Heart right ventricle (tissue), 16 donors: ENCODE measurements around the gene FEV. TPM values are rescaled to one million over a fixed set of nuclear protein-coding genes. Genes with fewer than 3 reads are reported as not detected.
"Not testable (repeated sequence)": the region's sequence is repeated elsewhere in the genome, so short reads cannot be mapped to it uniquely, and the experiment has no call there.

ENCODE experiments used
- ATAC-seq, 8 donors: fragments of 200-7000 bp; cut with Tn5 transposase; one replicate each; pipeline ENCODE4 v1.9.1; 2020; ENCODE audit warnings: mild to moderate bottlenecking in 8 of 8, moderate library complexity in 8 of 8, moderate number of reproducible peaks in 1 of 8
- DNase-seq, 2 donors: peaks; one replicate each; pipeline ENCODE4 v3.0.0-alpha.2; 2020
- H3K27ac ChIP-seq, 10 donors: fragments of 200-600 bp; sonication (generic) in 2 of 10; one replicate each; pipeline versions ENCODE4 v1.5.0 to v1.8.0; 2020 to 2022; ENCODE audit warnings: mild to moderate bottlenecking in 3 of 10
- H3K27me3 ChIP-seq, 7 donors: fragments of 200-600 bp; one replicate each; pipeline ENCODE4 v1.8.0; 2021 to 2022; ENCODE audit warnings: mild to moderate bottlenecking in 2 of 7
- H3K36me3 ChIP-seq, 9 donors: fragments of 200-600 bp; sonication (generic) in 1 of 9; one replicate each; pipeline versions ENCODE4 v1.5.0 to v1.8.0; 2020 to 2022; ENCODE audit warnings: mild to moderate bottlenecking in 2 of 9
- H3K4me1 ChIP-seq, 9 donors: fragments of 200-600 bp; sonication (generic) in 1 of 9; one replicate each; pipeline versions ENCODE4 v1.5.0 to v1.8.0; 2020 to 2022; ENCODE audit warnings: mild to moderate bottlenecking in 4 of 9
- H3K4me3 ChIP-seq, 10 donors: fragments of 200-600 bp; sonication (generic) in 2 of 10; one replicate each; pipeline versions ENCODE4 v1.5.0 to v1.8.0; 2020 to 2022; ENCODE audit warnings: mild to moderate bottlenecking in 7 of 10, moderate library complexity in 2 of 10
- H3K9me3 ChIP-seq, 11 donors: fragments of 200-600 bp in 10 of 11; sonication (generic) in 2 of 11; one replicate each; pipeline versions ENCODE4 v1.5.0 to v1.8.0; 2013 to 2022; ENCODE audit warnings: mild to moderate bottlenecking in 2 of 11, control low read depth in 1 of 11, moderate library complexity in 1 of 11
- WGBS, 2 donors: extraction: QIAGEN DNeasy Blood & Tissue Kit; methylation state at CpG; one replicate each; pipeline ENCODE4 v1.1.7; 2013; ENCODE audit warnings: inconsistent platforms in 1 of 2; 5-methylcytosine and 5-hydroxymethylcytosine counted together
- intact Hi-C, 10 donors: fragments of 100-400 bp; cut with DNase I; formaldehyde crosslinking; loops; one replicate each; pipeline versions ENCODE4 v1.11.1 to v1.14.2; 2022
- microRNA-seq, 2 donors: library from miRNA; unstranded; fragments of <30 nt; microRNA quantifications; one replicate each; pipeline ENCODE4 v1.2.0, GENCODE V29; 2021
- polyA plus RNA-seq, 2 donors: library from polyadenylated mRNA; stranded (reverse); fragments of 200-250 nt; gene quantifications; one replicate each; pipeline ENCODE4 v1.2.3, GENCODE V29; 2013
- total RNA-seq, 10 donors: library from RNA; stranded (reverse); fragmentation: NEBNext Ultra II Directional in 3 of 10; extraction: Animal tissue kit (Norgen Biotek cat#: 25700) in 3 of 10; gene quantifications; one replicate each; pipeline versions ENCODE4 v1.2.1 to v1.2.4, GENCODE V29; 2021 to 2023
- TF ChIP-seq, protein P1 (sequence below), 9 donors: fragments of 200-600 bp; sonication (generic) in 2 of 9; IDR thresholded peaks; one replicate each; pipeline versions ENCODE4 v1.5.0 to v1.8.0; 2021 to 2022; ENCODE audit warnings: antibody characterized with exemption in 9 of 9, mild to moderate bottlenecking in 5 of 9, moderate library complexity in 1 of 9
- donor health status: Arrhythmogenic right ventricular cardiomyopathy.
- donor health status: ischemic (EF 13 %, LVEDD 7.1; RV severe dilation, severe dysfunction).
- donor health status: healthy with polysubstance abuse.
- donor health status: DM: no; HTN: yes; CAD: no.
- donor health status: DM: no; HTN: no; CAD: no.
- donor health status: ischemic (EF 25% LVEDD 6.9; RV normal size, moderate dysfunction).
- donor health status: ischemic (EF 25% LVEDD 5.7; RV mildly dilated, moderate dysfunction).
- donor health status: healthy.
- donor health status: DM: yes; HTN: yes; CAD: no.
- donor health status: Ischemic cardiomyopathy.
- donor health status: ischemic (EF 35%, LVEDD 5.7; RV mildly dilated, moderate dysfunction).
- donor health status: nonischemic (EF 11% LVEDD 7.7; RV severe dilation, severe dysfunction).
- donor health status: DM: yes; HTN: yes; CAD: no.
- donor health status: PGD.
- donor health status: ischemic (EF 29% LVEDD 5.4; RV normal size, mild dysfunction).
- donor health status: nonischemic (EF 23%, LVEDD 6.1; RV moderate dilation, normal function).

Gene FEV
- total and polyA plus RNA-seq, 12 donors, result not detected

DNA sequence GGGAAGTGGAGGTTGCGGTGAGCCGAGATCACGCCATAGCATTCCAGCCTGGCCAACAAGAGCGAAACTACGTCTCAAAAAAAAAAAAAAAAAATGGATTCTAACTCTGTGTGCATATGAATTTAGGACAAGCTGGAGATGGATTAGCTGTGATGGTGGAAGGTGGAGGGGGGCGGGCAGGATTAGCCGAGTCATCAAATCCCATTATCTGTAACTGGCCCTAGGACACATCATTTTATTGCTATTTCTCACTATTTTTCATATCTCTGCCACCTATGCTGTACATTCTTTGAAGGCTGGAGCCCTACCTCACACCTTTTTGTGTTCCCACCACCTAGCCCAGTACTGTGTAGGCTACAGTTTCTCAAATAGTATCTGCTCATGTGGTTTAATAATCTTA, 32.8 kb downstream of the FEV start:
- 84 to 94% methylated on average over 7 of the region's 7 CpGs for WGBS, 2 donors
- Histone ChIP-seq H3K27ac (no peak overlapping the region), H3K36me3 (no peaks in the 10 kb centered on the region), H3K27me3 (peaks cover 0 to 91% (median 59%) of the 10 kb centered on the region in 7 donors), H3K9me3 (no peaks in the 10 kb centered on the region), H3K4me1 (no peaks in the 10 kb centered on the region), H3K4me3 (no peak overlapping the region)
- TF ChIP-seq, protein P1, sequence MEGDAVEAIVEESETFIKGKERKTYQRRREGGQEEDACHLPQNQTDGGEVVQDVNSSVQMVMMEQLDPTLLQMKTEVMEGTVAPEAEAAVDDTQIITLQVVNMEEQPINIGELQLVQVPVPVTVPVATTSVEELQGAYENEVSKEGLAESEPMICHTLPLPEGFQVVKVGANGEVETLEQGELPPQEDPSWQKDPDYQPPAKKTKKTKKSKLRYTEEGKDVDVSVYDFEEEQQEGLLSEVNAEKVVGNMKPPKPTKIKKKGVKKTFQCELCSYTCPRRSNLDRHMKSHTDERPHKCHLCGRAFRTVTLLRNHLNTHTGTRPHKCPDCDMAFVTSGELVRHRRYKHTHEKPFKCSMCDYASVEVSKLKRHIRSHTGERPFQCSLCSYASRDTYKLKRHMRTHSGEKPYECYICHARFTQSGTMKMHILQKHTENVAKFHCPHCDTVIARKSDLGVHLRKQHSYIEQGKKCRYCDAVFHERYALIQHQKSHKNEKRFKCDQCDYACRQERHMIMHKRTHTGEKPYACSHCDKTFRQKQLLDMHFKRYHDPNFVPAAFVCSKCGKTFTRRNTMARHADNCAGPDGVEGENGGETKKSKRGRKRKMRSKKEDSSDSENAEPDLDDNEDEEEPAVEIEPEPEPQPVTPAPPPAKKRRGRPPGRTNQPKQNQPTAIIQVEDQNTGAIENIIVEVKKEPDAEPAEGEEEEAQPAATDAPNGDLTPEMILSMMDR (IDR thresholded peaks at IDR 0.05), result no peak
- intact Hi-C loops, result no loop called here
- no peak for ATAC-seq
- no peak for DNase-seq

DNA sequence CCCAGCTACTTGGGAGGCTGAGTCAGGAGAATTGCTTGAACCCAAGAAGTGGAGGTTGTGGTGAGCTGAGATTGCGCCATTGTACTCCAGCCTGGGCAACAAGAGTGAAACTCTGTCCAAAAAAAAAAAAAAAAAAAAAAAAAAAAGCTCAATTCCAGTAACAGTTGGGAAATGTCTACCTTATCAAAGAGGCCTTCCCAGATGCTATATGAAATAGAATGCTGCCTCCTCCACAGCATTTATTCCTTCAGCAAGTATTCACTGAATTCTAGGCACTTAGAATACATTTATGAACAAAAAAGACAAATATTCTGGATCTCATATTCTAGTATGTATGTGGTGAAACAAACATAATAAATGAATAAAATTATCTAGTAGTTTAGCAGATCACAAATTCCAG, 38.4 kb downstream of the FEV start:
- no peaks in the 10 kb centered on the region for H3K9me3 ChIP-seq
- no peak overlapping the region for H3K4me3 ChIP-seq
- no peak for DNase-seq
- peaks cover 0 to 84% (median 47%) of the 10 kb centered on the region in 7 donors for H3K27me3 ChIP-seq
- TF ChIP-seq, protein P1 (IDR thresholded peaks at IDR 0.05), result no peak
- 83 to 94% methylated on average over 1 of the region's 1 CpG for WGBS, 2 donors
- H3K4me1 ChIP-seq, result no peaks in the 10 kb centered on the region
- no peaks in the 10 kb centered on the region for H3K36me3 ChIP-seq
- H3K27ac ChIP-seq, result no peak overlapping the region
- intact Hi-C loops, result no loop called here
- ATAC-seq, result no peak

DNA sequence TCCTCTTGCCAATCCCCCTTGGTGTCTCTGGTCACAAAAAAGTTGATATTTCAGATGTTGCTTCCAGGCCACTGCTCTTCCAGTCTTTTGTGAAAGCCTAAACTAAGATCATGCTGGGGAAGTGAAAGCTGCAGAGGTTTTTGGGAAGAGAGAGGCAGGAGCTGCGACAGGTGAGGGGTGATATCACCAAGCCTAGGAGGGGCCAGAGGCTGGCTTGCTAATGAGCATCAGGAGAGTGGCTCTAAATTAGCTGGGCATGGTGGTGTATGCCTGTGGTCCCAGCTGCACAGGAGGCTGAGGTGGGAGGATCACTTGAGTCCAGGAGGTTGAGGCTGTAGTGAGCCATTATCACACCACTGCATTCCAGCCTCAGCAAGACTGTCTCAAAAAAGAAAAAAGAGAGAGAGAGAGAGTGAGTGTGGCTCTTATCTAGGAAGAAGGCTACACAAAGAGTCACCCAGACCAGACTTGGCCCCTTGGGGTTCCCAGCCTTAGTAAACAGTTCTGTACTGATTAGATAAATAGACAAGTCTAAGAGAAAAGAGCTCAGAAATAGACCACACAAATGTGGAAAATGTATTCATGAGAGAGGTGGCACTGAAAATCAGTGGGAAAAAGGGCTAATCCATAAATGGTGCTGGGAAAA, 40.1 kb downstream of the FEV start:
- no peak for ATAC-seq
- TF ChIP-seq, protein P1 (IDR thresholded peaks at IDR 0.05), result no peak
- Histone ChIP-seq H3K4me3 (no peak overlapping the region), H3K27me3 (peaks cover 0 to 83% (median 45%) of the 10 kb centered on the region in 7 donors), H3K36me3 (no peaks in the 10 kb centered on the region), H3K4me1 (no peaks in the 10 kb centered on the region), H3K9me3 (no peaks in the 10 kb centered on the region), H3K27ac (no peak overlapping the region)
- DNase-seq, result no peak
- WGBS, 2 donors, result 82 to 91% methylated on average over 1 of the region's 1 CpG
- intact Hi-C loops, result no loop called here

DNA sequence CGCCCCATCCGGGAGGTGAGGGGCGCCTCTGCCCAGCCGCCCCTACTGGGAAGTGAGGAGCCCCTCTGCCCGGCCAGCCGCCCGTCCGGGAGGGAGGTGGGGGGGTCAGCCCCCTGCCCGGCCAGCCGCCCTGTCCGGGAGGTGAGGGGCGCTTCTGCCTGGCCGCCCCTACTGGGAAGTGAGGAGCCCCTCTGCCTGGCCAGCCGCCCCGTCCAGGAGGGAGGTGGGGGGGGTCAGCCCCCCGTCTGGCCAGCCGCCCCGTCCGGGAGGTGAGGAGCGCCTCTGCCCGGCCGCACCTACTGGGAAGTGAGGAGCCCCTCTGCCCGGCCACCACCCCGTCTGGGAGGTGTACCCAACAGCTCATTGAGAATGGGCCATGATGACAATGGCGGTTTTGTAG, 53.2 kb downstream of the FEV start:
- H3K9me3 ChIP-seq, DNase-seq, H3K36me3 ChIP-seq, H3K27ac ChIP-seq, H3K4me3 ChIP-seq, ATAC-seq, H3K4me1 ChIP-seq, intact Hi-C loops: not testable (repeated sequence)
- WGBS, 2 donors, result 94 to 96% methylated on average over 8 to 16 of the region's 25 CpGs
- H3K27me3 ChIP-seq, result peaks cover 0 to 41% (median 31%) of the 10 kb centered on the region in 7 donors

Small RNA genes within 50 kb of the gene (microRNA-seq; reads per million reads assigned to microRNA genes)
- 28.7 to 472 reads per million in 2 donors for gene MIR375

Other genes starting within 250 kb of the FEV start
- 10 to 100 TPM in 2 of 10 donors, 1 to 10 TPM in 8; 3.7 to 12.8 (median 7.1) TPM for gene CYP27A1, start 203.0 kb downstream of the FEV start, total RNA-seq
- 1 to 10 TPM; 8.9 to 9.1 TPM for gene CYP27A1, start 203.0 kb downstream of the FEV start, polyA plus RNA-seq
- gene PRKAG3, start 153.4 kb downstream of the FEV start, total RNA-seq, result under 1 TPM in 3 of 10 donors, not detected in 7; 0.09 to 0.19 (median 0.15) TPM
- gene PRKAG3, start 153.4 kb downstream of the FEV start, polyA plus RNA-seq, result under 1 TPM in 1 of 2 donors, not detected in 1; 0.03 TPM
- gene WNT6, start 125.4 kb downstream of the FEV start, total RNA-seq, result 1 to 10 TPM in 3 of 10 donors, under 1 TPM in 7; 0.15 to 2.9 (median 0.67) TPM
- gene WNT6, start 125.4 kb downstream of the FEV start, polyA plus RNA-seq, result 1 to 10 TPM; 1.1 to 3.0 TPM
- gene WNT10A, start 104.3 kb downstream of the FEV start, total RNA-seq, result under 1 TPM in 2 of 10 donors, not detected in 8; 0.28 to 0.56 TPM
- under 1 TPM; 0.01 to 0.07 TPM for gene WNT10A, start 104.3 kb downstream of the FEV start, polyA plus RNA-seq
- under 1 TPM in 1 of 10 donors, not detected in 9; 0.09 TPM for gene CDK5R2, start 25.5 kb downstream of the FEV start, total RNA-seq
- gene CDK5R2, start 25.5 kb downstream of the FEV start, polyA plus RNA-seq, result not detected
- not detected for gene CRYBA2, start 8.2 kb upstream of the FEV start, total RNA-seq
- gene CRYBA2, start 8.2 kb upstream of the FEV start, polyA plus RNA-seq, result not detected
- not detected for gene CFAP65, start 56.3 kb upstream of the FEV start, total RNA-seq
- not detected for gene CFAP65, start 56.3 kb upstream of the FEV start, polyA plus RNA-seq
- under 1 TPM in 1 of 10 donors, not detected in 9; 0.16 TPM for gene IHH, start 75.7 kb upstream of the FEV start, total RNA-seq
- under 1 TPM in 1 of 2 donors, not detected in 1; 0.03 TPM for gene IHH, start 75.7 kb upstream of the FEV start, polyA plus RNA-seq
- gene NHEJ1, start 175.6 kb upstream of the FEV start, total RNA-seq, result 10 to 100 TPM in 1 of 10 donors, 1 to 10 TPM in 9; 4.7 to 12.0 (median 7.1) TPM
- 1 to 10 TPM; 3.8 to 9.6 TPM for gene NHEJ1, start 175.6 kb upstream of the FEV start, polyA plus RNA-seq
- gene SLC23A3, start 184.8 kb upstream of the FEV start, total RNA-seq, result 1 to 10 TPM in 2 of 10 donors, under 1 TPM in 8; 0.30 to 2.1 (median 0.47) TPM
- 1 to 10 TPM in 1 of 2 donors, under 1 TPM in 1; 0.28 to 1.8 TPM for gene SLC23A3, start 184.8 kb upstream of the FEV start, polyA plus RNA-seq
- gene CNPPD1, start 191.7 kb upstream of the FEV start, total RNA-seq, result 10 to 100 TPM; 52.5 to 80.6 (median 63.6) TPM
- gene CNPPD1, start 191.7 kb upstream of the FEV start, polyA plus RNA-seq, result 10 to 100 TPM; 35.5 to 84.7 TPM
- gene RETREG2, start 193.1 kb upstream of the FEV start, total RNA-seq, result 10 to 100 TPM; 24.1 to 47.3 (median 30.6) TPM
- 10 to 100 TPM; 11.3 to 39.0 TPM for gene RETREG2, start 193.1 kb upstream of the FEV start, polyA plus RNA-seq
- gene ZFAND2B, start 221.6 kb upstream of the FEV start, total RNA-seq, result 10 to 100 TPM; 11.5 to 19.2 (median 16.4) TPM
- 10 to 100 TPM; 22.1 to 40.8 TPM for gene ZFAND2B, start 221.6 kb upstream of the FEV start, polyA plus RNA-seq
- 10 to 100 TPM in 9 of 10 donors, 1 to 10 TPM in 1; 9.8 to 31.0 (median 14.8) TPM for gene ABCB6, start 233.8 kb upstream of the FEV start, total RNA-seq
- gene ABCB6, start 233.8 kb upstream of the FEV start, polyA plus RNA-seq, result 10 to 100 TPM; 31.0 to 34.0 TPM
- 100 to 1,000 TPM in 1 of 10 donors, 10 to 100 TPM in 9; 64.5 to 103 (median 76.4) TPM for gene ATG9A, start 244.5 kb upstream of the FEV start, total RNA-seq
- 10 to 100 TPM; 14.1 to 79.4 TPM for gene ATG9A, start 244.5 kb upstream of the FEV start, polyA plus RNA-seq
- 10 to 100 TPM; 16.4 to 36.8 (median 25.5) TPM for gene ANKZF1, start 244.6 kb upstream of the FEV start, total RNA-seq
- 10 to 100 TPM; 12.7 to 44.7 TPM for gene ANKZF1, start 244.6 kb upstream of the FEV start, polyA plus RNA-seq